Liver (tissue), 9 donors: ENCODE measurements around the gene PTPRD. TPM values are rescaled to one million over a fixed set of nuclear protein-coding genes. Genes with fewer than 3 reads are reported as not detected.

Source experiments
- DNase-seq: peaks from one replicate; pipeline ENCODE4 v3.0.0-alpha.2; 2017; ENCODE audit warnings: low spot score
- H3K27ac ChIP-seq, 2 donors: one replicate each; pipeline ENCODE4 v1.7.0; 2013; ENCODE audit warnings: inconsistent platforms in 2 of 2, low read length in 2 of 2, control low read depth in 1 of 2, low read depth in 1 of 2, mild to moderate bottlenecking in 1 of 2
- H3K27me3 ChIP-seq, 4 donors: one replicate each; pipeline versions ENCODE4 v1.6.1 to v1.7.0; 2013; ENCODE audit warnings: low read length in 3 of 4, inconsistent platforms in 1 of 4, mild to moderate bottlenecking in 1 of 4, moderate library complexity in 1 of 4; ENCODE audit not compliant: control insufficient read depth in 4 of 4, insufficient read depth in 4 of 4
- H3K36me3 ChIP-seq, 4 donors: one replicate each; pipeline versions ENCODE4 v1.6.1 to v1.7.0; 2013; ENCODE audit warnings: low read length in 3 of 4, mild to moderate bottlenecking in 3 of 4, low read depth in 1 of 4, moderate library complexity in 1 of 4; ENCODE audit not compliant: control insufficient read depth in 4 of 4, insufficient read depth in 3 of 4
- H3K4me1 ChIP-seq, 4 donors: one replicate each; pipeline versions ENCODE4 v1.6.1 to v1.7.0; 2013; ENCODE audit warnings: low read length in 3 of 4, mild to moderate bottlenecking in 3 of 4, moderate library complexity in 1 of 4; ENCODE audit not compliant: control insufficient read depth in 4 of 4, insufficient read depth in 4 of 4
- H3K4me3 ChIP-seq, 3 donors: one replicate each; pipeline versions ENCODE4 v1.6.1 to v1.7.0; 2013; ENCODE audit warnings: low read length in 3 of 3, control low read depth in 1 of 3, low read depth in 1 of 3, mild to moderate bottlenecking in 1 of 3
- H3K9ac ChIP-seq, 2 donors: one replicate each; pipeline ENCODE4 v1.7.0; 2013; ENCODE audit warnings: low read length in 2 of 2, mild to moderate bottlenecking in 2 of 2, moderate library complexity in 2 of 2, control low read depth in 1 of 2, low read depth in 1 of 2
- H3K9me3 ChIP-seq, 4 donors: one replicate each; pipeline versions ENCODE4 v1.6.1 to v1.7.0; 2013; ENCODE audit warnings: low read length in 3 of 4; ENCODE audit not compliant: control insufficient read depth in 4 of 4
- CTCF ChIP-seq: fragments of 150-350 bp; IDR thresholded peaks from 2 replicates; pipeline ENCODE4 v1.5.1; 2017; ENCODE audit warnings: improper control_type of control experiment, low read depth, low read length; ENCODE audit not compliant: missing input control
- EGR1 ChIP-seq, 2 donors: IDR thresholded peaks; 2 replicates each; pipeline ENCODE4 v1.6.1; 2016 to 2018; ENCODE audit warnings: antibody characterized with exemption in 2 of 2, low read depth in 2 of 2
- FOXA1 ChIP-seq: IDR thresholded peaks from 2 replicates; pipeline ENCODE4 v1.6.1; 2016; ENCODE audit warnings: antibody characterized with exemption
- FOXA2 ChIP-seq: IDR thresholded peaks from 2 replicates; pipeline ENCODE4 v1.6.1; 2016; ENCODE audit warnings: antibody characterized with exemption
- GABPA ChIP-seq, 2 donors: IDR thresholded peaks in 1 of 2; conservative IDR thresholded peaks in 1 of 2; 2 replicates each; pipeline ENCODE4 v1.6.1; 2016; ENCODE audit warnings: antibody characterized with exemption in 2 of 2, mild to moderate bottlenecking in 1 of 2, moderate library complexity in 1 of 2
- HNF4A ChIP-seq, 2 donors: conservative IDR thresholded peaks; 2 replicates each; pipeline ENCODE4 v1.6.1; 2016; ENCODE audit warnings: antibody characterized with exemption in 2 of 2, mild to moderate bottlenecking in 2 of 2
- HNF4G ChIP-seq: IDR thresholded peaks from 2 replicates; pipeline ENCODE4 v1.6.1; 2016; ENCODE audit warnings: antibody characterized with exemption
- JUND ChIP-seq, 2 donors: IDR thresholded peaks; 2 replicates each; pipeline ENCODE4 v1.6.1; 2016; ENCODE audit warnings: antibody characterized with exemption in 2 of 2
- MAX ChIP-seq: IDR thresholded peaks from 2 replicates; pipeline ENCODE4 v1.6.1; 2016; ENCODE audit warnings: antibody characterized with exemption
- NR2F2 ChIP-seq: IDR thresholded peaks from 2 replicates; pipeline ENCODE4 v1.6.1; 2016; ENCODE audit warnings: antibody characterized with exemption
- RAD21 ChIP-seq, 2 donors: IDR thresholded peaks; 2 replicates each; pipeline ENCODE4 v1.6.1; 2016; ENCODE audit warnings: antibody characterized with exemption in 2 of 2, mild to moderate bottlenecking in 2 of 2
- RXRA ChIP-seq, 2 donors: IDR thresholded peaks; 2 replicates each; pipeline ENCODE4 v1.6.1; 2017 to 2018; ENCODE audit warnings: antibody characterized with exemption in 2 of 2, mild to moderate bottlenecking in 1 of 2
- SP1 ChIP-seq: IDR thresholded peaks from 2 replicates; pipeline ENCODE4 v1.6.1; 2018; ENCODE audit warnings: antibody characterized with exemption, mild to moderate bottlenecking
- TAF1 ChIP-seq: conservative IDR thresholded peaks from 2 replicates; pipeline ENCODE4 v1.6.1; 2016; ENCODE audit warnings: antibody characterized with exemption, mild to moderate bottlenecking
- YY1 ChIP-seq: IDR thresholded peaks from 2 replicates; pipeline ENCODE4 v1.6.1; 2016; ENCODE audit warnings: antibody characterized with exemption, mild to moderate bottlenecking
- ZBTB33 ChIP-seq: IDR thresholded peaks from 2 replicates; pipeline ENCODE4 v1.6.1; 2016; ENCODE audit warnings: antibody characterized with exemption
- WGBS: extraction: QIAGEN DNeasy Blood & Tissue Kit; methylation state at CpG from one replicate; pipeline ENCODE4 v1.1.7; 2013; 5-methylcytosine and 5-hydroxymethylcytosine counted together
- polyA plus RNA-seq, 2 donors: library from polyadenylated mRNA; stranded (reverse) in 1 of 2; unstranded in 1 of 2; fragments of 200-250 nt in 1 of 2; fragments of >200 nt in 1 of 2; fragmentation: Nextera tagmentation in 1 of 2; extraction: Ambion mirVana in 1 of 2; gene quantifications; one replicate each; pipeline versions ENCODE4 v1.2.1 to v1.2.3, GENCODE V29; 2013 to 2015
- total RNA-seq, 2 donors: library from RNA; depleted of rRNA; stranded (reverse); fragments of >200 nt; gene quantifications; one replicate each; pipeline ENCODE4 v1.2.3, GENCODE V29; 2014
- TF ChIP-seq, protein P1 (sequence below): IDR thresholded peaks from 2 replicates; pipeline ENCODE4 v1.6.1; 2016; ENCODE audit warnings: antibody characterized with exemption
- TF ChIP-seq, protein P2 (sequence below): IDR thresholded peaks from 2 replicates; pipeline ENCODE4 v1.6.1; 2016; ENCODE audit warnings: antibody characterized with exemption, mild to moderate bottlenecking
- donor health status: healthy.
- donor health status: healthy.
- donor health status: healthy.
- donor health status: healthy.
- donor health status: healthy.

The PTPRD gene
- total and polyA plus RNA-seq, 4 donors: 0.78 to 34.2 (median 4.7) TPM

DNA sequence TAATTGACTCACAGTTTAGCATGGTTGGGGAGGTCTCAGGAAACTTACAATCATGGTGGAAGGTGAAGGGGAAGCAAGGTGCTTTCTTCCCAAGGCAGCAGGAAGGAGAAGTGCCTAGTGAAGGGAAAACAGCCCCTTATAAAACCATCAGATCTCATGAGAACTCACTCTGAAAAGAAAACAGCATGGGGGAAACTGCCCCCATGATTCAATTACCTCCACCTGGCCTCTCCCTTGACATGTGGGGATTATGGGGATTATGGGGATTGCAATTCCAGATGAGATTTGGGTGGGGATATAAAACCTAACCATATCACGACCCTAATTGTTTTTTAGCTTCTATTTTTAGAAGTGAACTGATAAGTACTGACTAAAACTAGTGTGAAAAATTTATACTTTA, 1435.7 kb downstream of the PTPRD start:
- DNase-seq: no peak
- TF ChIP-seq FOXA1: no peak
- no peak for TF ChIP-seq SP1
- no peak for TF ChIP-seq RAD21 (IDR thresholded peaks at IDR 0.05)
- TF ChIP-seq, protein P1, sequence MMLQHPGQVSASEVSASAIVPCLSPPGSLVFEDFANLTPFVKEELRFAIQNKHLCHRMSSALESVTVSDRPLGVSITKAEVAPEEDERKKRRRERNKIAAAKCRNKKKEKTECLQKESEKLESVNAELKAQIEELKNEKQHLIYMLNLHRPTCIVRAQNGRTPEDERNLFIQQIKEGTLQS: no peak
- TF ChIP-seq GABPA (IDR thresholded peaks at IDR 0.05 in 1 of 2, conservative IDR thresholded peaks at IDR 0.05 in 1 of 2): no peak
- TF ChIP-seq NR2F2: no peak
- TF ChIP-seq YY1: no peak
- no peak for TF ChIP-seq HNF4G
- TF ChIP-seq FOXA2: no peak
- no peak for TF ChIP-seq ZBTB33
- no peak for TF ChIP-seq JUND (IDR thresholded peaks at IDR 0.05)
- TF ChIP-seq CTCF: no peak
- TF ChIP-seq MAX: no peak
- TF ChIP-seq HNF4A (conservative IDR thresholded peaks at IDR 0.05): no peak
- no peak for TF ChIP-seq EGR1 (IDR thresholded peaks at IDR 0.05; ENCODE audit: low read depth in 2 of 2)
- Histone ChIP-seq H3K27me3 (no peaks in the 10 kb centered on the region), H3K9ac (no peak overlapping the region), H3K36me3 (no peaks in the 10 kb centered on the region), H3K4me1 (no peaks in the 10 kb centered on the region), H3K4me3 (no peak overlapping the region), H3K27ac (no peak overlapping the region), H3K9me3 (no peaks in the 10 kb centered on the region)
- WGBS: 36% methylated on average over 1 of the region's 1 CpG

GRCh38 chr9:9174358-9174757, 1438.4 kb downstream of the PTPRD start:
- Histone ChIP-seq H3K4me1 (no peaks in the 10 kb centered on the region), H3K9me3 (no peaks in the 10 kb centered on the region), H3K9ac (no peak overlapping the region), H3K4me3 (no peak overlapping the region), H3K27ac (no peak overlapping the region), H3K36me3 (no peaks in the 10 kb centered on the region), H3K27me3 (no peaks in the 10 kb centered on the region)
- no peak for TF ChIP-seq EGR1 (IDR thresholded peaks at IDR 0.05; ENCODE audit: low read depth in 2 of 2)
- TF ChIP-seq, protein P1: no peak
- TF ChIP-seq HNF4G: no peak
- TF ChIP-seq GABPA (IDR thresholded peaks at IDR 0.05 in 1 of 2, conservative IDR thresholded peaks at IDR 0.05 in 1 of 2): no peak
- no peak for TF ChIP-seq CTCF
- TF ChIP-seq SP1: no peak
- no peak for TF ChIP-seq JUND (IDR thresholded peaks at IDR 0.05)
- no peak for TF ChIP-seq FOXA1
- no peak for TF ChIP-seq FOXA2
- TF ChIP-seq YY1: no peak
- TF ChIP-seq RXRA (IDR thresholded peaks at IDR 0.05): no peak
- no peak for TF ChIP-seq TAF1
- TF ChIP-seq, protein P2, sequence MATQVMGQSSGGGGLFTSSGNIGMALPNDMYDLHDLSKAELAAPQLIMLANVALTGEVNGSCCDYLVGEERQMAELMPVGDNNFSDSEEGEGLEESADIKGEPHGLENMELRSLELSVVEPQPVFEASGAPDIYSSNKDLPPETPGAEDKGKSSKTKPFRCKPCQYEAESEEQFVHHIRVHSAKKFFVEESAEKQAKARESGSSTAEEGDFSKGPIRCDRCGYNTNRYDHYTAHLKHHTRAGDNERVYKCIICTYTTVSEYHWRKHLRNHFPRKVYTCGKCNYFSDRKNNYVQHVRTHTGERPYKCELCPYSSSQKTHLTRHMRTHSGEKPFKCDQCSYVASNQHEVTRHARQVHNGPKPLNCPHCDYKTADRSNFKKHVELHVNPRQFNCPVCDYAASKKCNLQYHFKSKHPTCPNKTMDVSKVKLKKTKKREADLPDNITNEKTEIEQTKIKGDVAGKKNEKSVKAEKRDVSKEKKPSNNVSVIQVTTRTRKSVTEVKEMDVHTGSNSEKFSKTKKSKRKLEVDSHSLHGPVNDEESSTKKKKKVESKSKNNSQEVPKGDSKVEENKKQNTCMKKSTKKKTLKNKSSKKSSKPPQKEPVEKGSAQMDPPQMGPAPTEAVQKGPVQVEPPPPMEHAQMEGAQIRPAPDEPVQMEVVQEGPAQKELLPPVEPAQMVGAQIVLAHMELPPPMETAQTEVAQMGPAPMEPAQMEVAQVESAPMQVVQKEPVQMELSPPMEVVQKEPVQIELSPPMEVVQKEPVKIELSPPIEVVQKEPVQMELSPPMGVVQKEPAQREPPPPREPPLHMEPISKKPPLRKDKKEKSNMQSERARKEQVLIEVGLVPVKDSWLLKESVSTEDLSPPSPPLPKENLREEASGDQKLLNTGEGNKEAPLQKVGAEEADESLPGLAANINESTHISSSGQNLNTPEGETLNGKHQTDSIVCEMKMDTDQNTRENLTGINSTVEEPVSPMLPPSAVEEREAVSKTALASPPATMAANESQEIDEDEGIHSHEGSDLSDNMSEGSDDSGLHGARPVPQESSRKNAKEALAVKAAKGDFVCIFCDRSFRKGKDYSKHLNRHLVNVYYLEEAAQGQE: no peak
- TF ChIP-seq MAX: no peak
- no peak for TF ChIP-seq NR2F2
- no peak for TF ChIP-seq RAD21 (IDR thresholded peaks at IDR 0.05)
- TF ChIP-seq ZBTB33: no peak
- no peak for TF ChIP-seq HNF4A (conservative IDR thresholded peaks at IDR 0.05)
- DNase-seq: no peak
